ENCODE data around the gene ARG2.

GRCh38 chr14:67580336-67581171 is 39.2 kb upstream of the ARG2 start:
- no peak for TF ChIP-seq CTCF (IDR thresholded peaks at IDR 0.05; ENCODE audit: low read length)
- no peak for TF ChIP-seq EZH2 (optimal IDR thresholded peaks at IDR 0.05; ENCODE audit: low read depth, low read length)
